ENCODE measurements around the gene INO80D.
"Not testable (repeated sequence)": the region's sequence is repeated elsewhere in the genome, so short reads cannot be mapped to it uniquely, and the experiment has no call there.

INO80D gene

DNA sequence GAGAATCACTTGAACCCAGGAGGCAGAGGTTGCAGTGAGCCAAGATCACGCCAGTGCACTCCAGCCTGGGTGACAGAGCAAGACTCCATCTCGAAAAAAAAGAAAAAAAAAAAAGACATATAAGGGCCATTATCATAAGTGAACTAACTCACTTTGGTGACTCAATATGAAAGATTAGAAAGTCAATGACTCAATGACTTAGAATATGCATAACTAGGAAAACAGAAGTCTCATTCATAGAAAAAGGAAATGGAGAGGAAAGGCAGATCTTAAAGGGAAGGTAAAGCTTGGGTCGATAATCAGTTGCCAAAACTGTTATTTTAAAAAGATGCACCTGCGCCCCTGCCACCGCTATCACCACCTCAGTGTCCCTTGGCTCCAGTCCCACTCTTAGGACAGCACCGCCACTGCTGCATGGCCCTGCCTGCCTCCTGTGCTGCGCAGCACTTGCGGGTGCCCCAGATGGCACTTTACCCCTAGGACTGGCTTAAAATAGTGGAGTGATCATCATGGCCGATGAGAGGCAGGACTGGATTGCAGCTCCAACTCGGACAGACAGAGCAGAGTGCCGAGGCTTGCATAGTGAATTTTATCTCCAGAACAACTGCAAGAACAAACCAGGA is 54.7 kb downstream of the INO80D start:
- Mint-ChIP-seq H3K27me3 (no peaks in the 10 kb centered on the region), H3K27ac (peak overlapping the region; percentile 14), H3K36me3 (peaks cover 63 to 74% of the 10 kb centered on the region in 2 donors), H3K4me3 (no peak overlapping the region), H3K9me3 (peaks cover 10 to 15% of the 10 kb centered on the region in 2 donors), H3K4me1 (peaks cover 48 to 64% of the 10 kb centered on the region in 2 donors)
- DNase-seq: no peak
- ATAC-seq (replicated peaks): peak; percentile 91 to 94

DNA sequence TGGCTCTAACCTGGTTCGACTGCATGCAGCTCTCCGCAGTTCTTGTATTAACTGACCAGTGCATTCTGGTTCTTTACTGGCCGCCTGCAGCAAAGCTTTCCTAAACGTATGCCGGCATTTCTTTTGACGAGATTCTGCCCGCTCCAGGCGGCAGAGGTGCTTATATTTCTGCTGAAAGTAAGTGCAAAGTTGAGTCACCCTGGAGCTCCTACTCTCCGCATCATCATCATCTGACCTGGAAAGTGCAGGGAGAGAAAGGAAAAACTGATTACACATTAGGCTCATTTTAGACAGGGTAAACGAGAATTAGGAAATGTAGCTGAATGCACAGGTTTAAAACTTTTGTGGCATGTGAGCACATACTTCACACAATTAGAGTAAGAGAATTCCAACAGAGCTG is 57.9 kb downstream of the INO80D start:
- Mint-ChIP-seq H3K4me3 (no peak overlapping the region), H3K36me3 (peaks cover 33 to 47% of the 10 kb centered on the region in 2 donors), H3K4me1 (peaks cover 26 to 36% of the 10 kb centered on the region in 2 donors), H3K27ac (no peak overlapping the region), H3K27me3 (no peaks in the 10 kb centered on the region), H3K9me3 (peaks cover 4 to 7% of the 10 kb centered on the region in 2 donors)
- DNase-seq (no peak), ATAC-seq (replicated peaks) (no peak)

DNA sequence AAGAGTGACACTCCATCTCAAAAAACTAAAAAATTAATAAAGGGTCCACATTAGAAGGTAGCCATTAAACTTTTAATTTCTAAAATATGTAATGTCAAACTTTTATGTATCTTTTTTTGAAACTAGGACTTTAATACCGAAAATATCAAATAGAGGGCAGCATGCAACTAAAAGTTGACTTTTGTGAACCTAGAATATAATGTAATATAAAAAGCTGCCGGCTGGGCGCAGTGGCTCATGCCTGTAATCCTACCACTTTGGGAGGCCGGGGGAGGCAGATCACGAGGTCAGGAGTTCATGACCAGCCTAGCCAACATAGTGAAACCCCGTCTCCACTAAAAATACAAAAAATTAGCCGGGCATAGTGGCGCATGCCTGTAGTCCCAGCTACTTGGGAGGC is 62.8 kb downstream of the INO80D start:
- no peaks in the 10 kb centered on the region for H3K4me1 Mint-ChIP-seq
- ATAC-seq (replicated peaks) (no peak), DNase-seq (no peak)
- no peaks in the 10 kb centered on the region for H3K27me3 Mint-ChIP-seq
- H3K9me3 Mint-ChIP-seq: no peaks in the 10 kb centered on the region
- H3K36me3 Mint-ChIP-seq: peaks cover 0 to 15% of the 10 kb centered on the region in 2 donors
- H3K27ac Mint-ChIP-seq: no peak overlapping the region
- H3K4me3 Mint-ChIP-seq: no peak overlapping the region

DNA sequence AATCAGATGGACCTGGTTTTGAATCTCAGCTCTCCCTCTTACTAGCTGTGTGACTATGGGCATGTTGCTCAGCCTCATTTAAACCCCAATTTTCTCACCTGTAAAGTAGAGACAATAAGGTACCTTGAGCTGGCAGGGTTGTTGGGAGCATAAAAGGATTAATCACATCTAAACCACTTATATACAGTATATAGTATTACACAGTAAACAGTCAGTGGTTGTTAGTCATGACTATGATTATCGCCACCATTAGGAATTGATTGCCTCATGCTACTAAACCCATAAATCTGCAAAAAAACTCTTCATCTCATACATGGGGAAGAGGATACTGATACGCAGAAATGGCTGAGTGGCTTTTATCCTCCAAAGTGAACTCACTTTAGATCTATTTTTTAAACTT is 65.8 kb downstream of the INO80D start:
- Mint-ChIP-seq H3K4me3 (no peak overlapping the region), H3K27ac (no peak overlapping the region), H3K36me3 (peaks cover 20 to 35% of the 10 kb centered on the region in 2 donors), H3K9me3 (peaks cover 6 to 10% of the 10 kb centered on the region in 2 donors), H3K27me3 (no peaks in the 10 kb centered on the region), H3K4me1 (no peaks in the 10 kb centered on the region)
- ATAC-seq (replicated peaks): no peak
- DNase-seq: no peak

DNA sequence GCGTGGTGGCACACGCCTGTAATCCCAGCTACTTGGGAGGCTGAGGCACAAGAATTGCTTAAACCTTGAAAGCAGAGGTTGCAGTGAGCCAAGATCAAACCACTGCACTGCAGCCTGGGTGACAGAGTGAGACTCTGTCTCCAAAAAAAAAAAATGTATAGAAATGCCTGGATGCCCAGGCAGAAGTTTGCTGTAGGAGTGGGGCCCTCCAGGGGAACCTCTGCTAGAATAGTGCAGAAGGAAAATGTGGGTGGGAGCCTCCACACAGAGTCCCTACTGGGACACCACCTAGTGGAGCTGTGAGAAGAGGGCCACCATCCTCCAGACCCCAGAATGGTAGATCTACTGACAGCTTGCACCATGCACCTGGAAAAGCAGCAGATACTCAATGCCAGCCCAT is 70.2 kb downstream of the INO80D start:
- DNase-seq; H3K27ac Mint-ChIP-seq; ATAC-seq (replicated peaks); H3K27me3 Mint-ChIP-seq; H3K9me3 Mint-ChIP-seq; H3K4me3 Mint-ChIP-seq; H3K4me1 Mint-ChIP-seq: not testable (repeated sequence)
- H3K36me3 Mint-ChIP-seq: peaks cover 39 to 55% of the 10 kb centered on the region in 2 donors

DNA sequence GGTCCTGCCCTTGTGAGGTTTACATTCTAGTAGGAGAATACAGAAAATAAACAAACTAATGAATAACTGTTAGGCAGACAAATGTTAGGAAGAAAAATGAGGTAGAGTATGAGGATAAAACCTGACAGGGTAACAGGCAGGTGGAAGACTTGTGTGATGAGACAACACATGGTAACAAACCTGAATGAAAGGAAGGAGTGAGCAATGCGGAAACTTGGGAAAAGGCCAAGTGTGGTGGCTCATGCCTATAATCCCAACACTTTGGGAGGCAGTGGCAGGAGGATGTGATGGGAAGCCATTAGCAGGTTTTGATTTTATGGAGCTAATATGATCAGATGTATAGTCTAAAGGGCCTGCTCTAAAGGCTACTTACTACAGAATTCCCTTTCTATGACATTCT is 74.2 kb downstream of the INO80D start:
- Mint-ChIP-seq H3K4me3 (no peak overlapping the region), H3K36me3 (peaks cover 35 to 57% of the 10 kb centered on the region in 2 donors), H3K27ac (no peak overlapping the region), H3K27me3 (no peaks in the 10 kb centered on the region), H3K4me1 (no peaks in the 10 kb centered on the region), H3K9me3 (peaks cover 6 to 9% of the 10 kb centered on the region in 2 donors)
- no peak for DNase-seq
- ATAC-seq (replicated peaks): no peak

DNA sequence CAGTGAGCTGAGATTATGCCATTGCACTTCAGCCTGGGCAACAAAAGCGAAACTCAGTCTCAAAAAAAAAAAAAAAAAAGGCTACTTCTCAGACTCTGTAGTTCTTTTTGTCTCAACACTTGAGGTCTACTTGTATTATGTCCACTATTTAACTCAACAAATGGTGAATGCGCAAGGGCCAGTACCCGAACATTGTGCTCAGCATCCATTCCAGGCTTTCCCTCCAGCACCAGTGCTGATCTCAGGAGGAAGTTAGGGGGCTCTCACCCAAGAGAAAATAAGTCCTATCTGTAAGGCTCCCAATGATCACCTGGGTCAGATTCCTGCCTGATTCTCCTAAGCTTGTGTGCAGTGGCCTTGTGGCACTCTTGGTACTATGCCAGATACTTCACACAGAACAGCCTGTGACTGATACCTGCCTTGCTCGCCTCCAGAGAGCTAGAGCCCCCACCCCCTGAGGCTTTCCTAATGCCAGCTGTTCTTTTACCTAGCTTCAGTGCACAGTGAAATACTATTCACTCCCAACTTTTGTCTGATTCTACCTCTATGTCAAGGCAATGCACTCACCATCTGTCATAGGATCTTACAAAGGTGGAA is 74.9 kb downstream of the INO80D start:
- DNase-seq: no peak
- Mint-ChIP-seq H3K27ac (no peak overlapping the region), H3K9me3 (peaks cover 0 to 2% of the 10 kb centered on the region in 2 donors), H3K4me3 (no peak overlapping the region), H3K27me3 (no peaks in the 10 kb centered on the region), H3K4me1 (no peaks in the 10 kb centered on the region), H3K36me3 (peaks cover 31 to 53% of the 10 kb centered on the region in 2 donors)
- ATAC-seq (replicated peaks): no peak

DNA sequence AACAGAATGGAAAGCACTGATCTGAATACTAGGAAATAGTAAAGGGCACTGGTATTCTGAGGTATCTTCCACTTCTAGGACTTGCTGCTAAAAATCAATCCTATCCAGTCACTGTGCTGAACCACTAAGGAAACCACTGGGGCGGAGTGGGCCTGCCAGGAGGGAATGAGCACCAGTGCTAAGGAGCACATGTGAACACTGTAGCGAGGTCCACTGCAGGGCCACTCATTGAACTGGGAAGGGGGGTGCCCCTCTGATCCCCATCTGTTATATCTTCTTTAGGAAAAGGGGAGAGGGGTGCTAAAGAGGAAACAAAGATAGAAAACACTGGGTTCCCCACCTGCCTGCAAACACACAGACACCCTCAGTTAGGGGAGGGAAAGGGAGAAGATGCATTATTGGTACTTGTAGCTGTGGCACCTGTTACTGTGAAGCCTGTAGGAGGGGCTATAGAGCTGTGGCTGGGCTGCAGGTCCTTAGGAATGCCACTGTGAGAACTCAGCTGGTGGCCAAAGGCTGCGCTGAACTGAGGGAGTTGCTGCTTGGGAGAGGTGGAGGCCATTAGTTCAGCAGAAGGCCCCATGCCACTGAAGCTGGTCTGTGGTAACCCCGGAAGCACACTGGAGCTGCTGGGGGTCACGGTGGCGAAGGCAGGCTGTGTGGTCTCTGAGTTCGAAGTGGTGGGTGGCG is 81.8 kb downstream of the INO80D start:
- Mint-ChIP-seq H3K27me3 (no peaks in the 10 kb centered on the region), H3K9me3 (no peaks in the 10 kb centered on the region), H3K4me1 (no peaks in the 10 kb centered on the region), H3K27ac (no peak overlapping the region), H3K36me3 (peaks cover 20 to 56% of the 10 kb centered on the region in 2 donors), H3K4me3 (no peak overlapping the region)
- DNase-seq (no peak), ATAC-seq (replicated peaks) (no peak)

DNA sequence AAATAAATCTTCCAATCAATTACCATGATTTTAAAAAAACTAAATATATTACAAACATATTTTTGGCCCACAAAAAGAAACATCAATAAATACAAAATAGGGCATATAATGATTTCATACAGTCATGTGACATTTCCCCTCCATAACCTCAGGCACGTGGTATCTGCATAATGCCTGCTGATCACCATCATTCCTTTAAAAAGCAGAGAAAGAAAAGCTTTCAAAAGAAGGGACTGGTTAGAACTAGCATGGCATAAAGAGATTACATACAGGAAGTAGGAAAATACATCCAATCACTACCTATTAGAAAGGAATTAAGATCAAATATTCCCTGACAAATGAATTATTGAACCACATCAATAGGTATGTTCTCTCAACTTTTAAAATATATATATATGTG is 83.5 kb downstream of the INO80D start:
- no peaks in the 10 kb centered on the region for H3K9me3 Mint-ChIP-seq
- H3K27ac Mint-ChIP-seq: no peak overlapping the region
- no peak for DNase-seq

DNA sequence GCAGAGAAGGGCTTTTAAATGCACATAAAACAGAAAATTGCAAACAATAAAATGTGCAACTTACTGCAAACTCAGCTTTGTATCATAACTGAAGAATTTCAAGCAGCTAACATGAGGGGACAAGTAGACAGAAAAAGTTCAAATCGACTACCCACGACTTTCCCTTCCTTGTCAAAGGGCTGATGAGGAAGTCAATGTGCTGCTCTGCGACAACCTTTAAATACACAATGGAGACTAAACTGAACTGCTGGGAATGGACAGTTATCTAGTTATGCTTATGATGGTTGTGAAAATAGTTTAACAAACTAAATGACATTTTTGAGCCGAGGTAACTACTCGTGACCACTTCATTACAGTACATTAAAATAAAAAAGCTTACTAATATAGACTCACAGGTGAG is 84.1 kb downstream of the INO80D start:
- Mint-ChIP-seq H3K4me1 (peaks cover 0 to 2% of the 10 kb centered on the region in 2 donors), H3K27me3 (no peaks in the 10 kb centered on the region), H3K36me3 (peaks cover 25 to 51% of the 10 kb centered on the region in 2 donors), H3K4me3 (no peak overlapping the region), H3K9me3 (no peaks in the 10 kb centered on the region), H3K27ac (no peak overlapping the region)
- DNase-seq: no peak
- ATAC-seq (replicated peaks): no peak

More for the DNA sequence above, 83.5 kb downstream of the INO80D start:
- Mint-ChIP-seq H3K36me3 (peaks cover 25 to 55% of the 10 kb centered on the region in 2 donors), H3K4me3 (no peak overlapping the region), H3K4me1 (peaks cover 0 to 2% of the 10 kb centered on the region in 2 donors), H3K27me3 (no peaks in the 10 kb centered on the region)
- no peak for ATAC-seq (replicated peaks)

DNA sequence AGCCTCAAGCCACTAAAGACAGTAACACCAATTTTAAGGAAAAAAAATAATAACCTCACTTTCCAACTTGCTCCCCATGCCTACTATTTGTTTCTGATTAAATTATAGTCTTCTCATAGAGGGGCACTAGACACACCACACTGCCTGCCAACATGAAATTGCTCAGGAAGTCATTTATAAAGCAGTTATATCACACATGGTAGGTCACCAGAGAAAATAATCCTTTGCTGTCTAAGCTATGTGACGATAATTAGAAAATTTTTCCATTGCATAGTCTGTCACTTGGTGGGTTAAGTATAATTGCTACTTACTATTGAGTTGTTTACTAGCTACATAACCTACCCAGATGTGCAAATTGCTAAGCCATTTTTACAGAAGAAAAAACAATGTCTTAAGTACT is 85.2 kb downstream of the INO80D start:
- Mint-ChIP-seq H3K36me3 (peaks cover 22 to 45% of the 10 kb centered on the region in 2 donors), H3K4me1 (peaks cover 0 to 2% of the 10 kb centered on the region in 2 donors), H3K4me3 (no peak overlapping the region), H3K9me3 (no peaks in the 10 kb centered on the region), H3K27ac (no peak overlapping the region), H3K27me3 (no peaks in the 10 kb centered on the region)
- no peak for DNase-seq
- ATAC-seq (replicated peaks): no peak

DNA sequence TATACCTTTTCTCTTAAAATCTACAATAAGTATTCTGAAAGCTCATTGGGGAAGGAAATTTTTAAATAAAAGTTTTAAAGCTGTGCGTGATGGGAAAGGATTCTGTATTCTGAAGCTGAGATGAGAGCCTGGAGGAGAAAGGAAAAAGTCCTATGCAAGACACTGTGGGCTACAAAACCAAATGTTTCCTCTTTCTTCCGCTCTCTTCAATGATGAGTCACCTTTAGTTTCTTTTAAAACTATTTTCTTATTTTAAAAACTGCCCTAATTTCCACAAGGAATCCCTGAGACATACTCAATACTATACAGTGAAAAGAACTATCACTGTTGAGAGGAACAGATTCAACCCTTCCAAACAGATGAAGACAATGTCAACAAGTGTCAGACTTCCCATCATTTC is 87.4 kb downstream of the INO80D start:
- DNase-seq: no peak
- ATAC-seq (replicated peaks): no peak
- Mint-ChIP-seq H3K4me3 (no peak overlapping the region), H3K36me3 (peaks cover 10 to 41% of the 10 kb centered on the region in 2 donors), H3K27me3 (no peaks in the 10 kb centered on the region), H3K4me1 (peaks cover 0 to 2% of the 10 kb centered on the region in 2 donors), H3K9me3 (no peaks in the 10 kb centered on the region), H3K27ac (no peak overlapping the region)

DNA sequence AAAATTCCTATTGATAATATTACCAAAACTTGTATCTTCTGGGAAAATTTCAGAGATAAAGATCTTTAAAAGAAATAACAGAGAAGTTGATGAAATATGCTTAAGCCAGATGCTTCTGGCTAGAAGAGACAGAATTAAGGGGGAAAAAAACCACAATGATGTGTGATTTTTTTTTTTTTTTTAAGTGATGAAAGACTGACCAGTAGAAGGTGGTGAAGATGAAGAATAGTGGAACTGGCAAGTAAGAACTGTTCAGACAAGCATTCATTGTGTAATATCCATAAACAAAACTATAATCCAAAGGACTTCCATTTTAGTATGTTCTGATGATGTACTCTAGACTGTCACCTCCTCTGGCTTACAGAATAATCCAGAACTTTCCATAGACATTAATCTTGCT is 89.8 kb downstream of the INO80D start:
- no peak for ATAC-seq (replicated peaks)
- peaks cover 20 to 39% of the 10 kb centered on the region in 2 donors for H3K36me3 Mint-ChIP-seq
- no peak for DNase-seq
- H3K4me3 Mint-ChIP-seq: no peak overlapping the region
- H3K9me3 Mint-ChIP-seq: peaks cover 0 to 3% of the 10 kb centered on the region in 2 donors
- no peak overlapping the region for H3K27ac Mint-ChIP-seq
- H3K4me1 Mint-ChIP-seq: peaks cover 0 to 2% of the 10 kb centered on the region in 2 donors
- no peaks in the 10 kb centered on the region for H3K27me3 Mint-ChIP-seq

DNA sequence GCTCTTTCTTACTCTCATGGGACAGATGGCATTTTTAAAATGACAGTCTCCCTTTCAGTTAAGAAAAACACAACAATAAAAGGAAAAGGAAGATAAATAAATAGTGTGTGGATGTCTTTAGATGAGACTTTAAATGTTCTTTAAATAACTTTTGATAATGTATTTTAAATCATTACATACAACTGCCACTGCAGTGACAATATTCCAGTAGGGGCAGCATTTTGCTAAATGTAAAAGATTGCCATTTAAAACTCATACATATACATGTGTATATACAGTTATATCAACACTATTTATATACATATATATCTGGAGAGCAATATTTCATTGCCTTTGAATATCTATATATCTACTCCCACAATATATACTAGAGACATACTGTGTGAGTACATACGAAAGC is 90.7 kb downstream of the INO80D start:
- DNase-seq (no peak), ATAC-seq (replicated peaks) (no peak)
- H3K36me3 Mint-ChIP-seq: peaks cover 21 to 35% of the 10 kb centered on the region in 2 donors
- H3K9me3 Mint-ChIP-seq: peaks cover 0 to 3% of the 10 kb centered on the region in 2 donors
- no peak overlapping the region for H3K27ac Mint-ChIP-seq
- no peak overlapping the region for H3K4me3 Mint-ChIP-seq
- H3K4me1 Mint-ChIP-seq: peaks cover 0 to 2% of the 10 kb centered on the region in 2 donors
- H3K27me3 Mint-ChIP-seq: no peaks in the 10 kb centered on the region

DNA sequence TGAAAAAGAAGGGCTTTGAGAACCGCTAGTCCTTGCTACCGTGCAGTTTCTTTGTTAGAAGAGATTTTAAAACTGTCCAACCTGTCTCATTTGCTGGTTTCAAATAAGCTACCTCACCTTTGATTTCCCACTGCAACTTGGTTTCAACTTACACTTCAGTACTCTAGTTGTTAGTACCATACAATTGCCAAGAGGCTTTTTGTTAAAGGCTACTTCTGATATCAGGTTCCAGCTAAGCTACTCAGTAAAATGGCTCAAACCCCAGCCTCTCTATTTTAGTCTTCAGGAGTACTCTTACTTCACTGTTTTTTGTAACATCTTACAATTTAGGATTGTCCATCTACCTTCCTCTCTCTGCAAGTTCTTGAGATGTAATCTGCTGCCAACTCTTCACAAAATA is 91.6 kb downstream of the INO80D start:
- no peak for DNase-seq
- Mint-ChIP-seq H3K9me3 (peaks cover 0 to 3% of the 10 kb centered on the region in 2 donors), H3K27ac (no peak overlapping the region), H3K27me3 (no peaks in the 10 kb centered on the region), H3K36me3 (peaks cover 22 to 38% of the 10 kb centered on the region in 2 donors), H3K4me3 (no peak overlapping the region), H3K4me1 (peaks cover 0 to 2% of the 10 kb centered on the region in 2 donors)
- no peak for ATAC-seq (replicated peaks)

All from stimulated activated naive B cell treated with anti-CD40 and anti-IgM and Interleukin-4, amounts not matched to agents 10 μg/mL and 1 μg/mL and 100 μg/mL, for 72 hours (primary cell).